NCI-H774 (cell line): Measurements from ENCODE around the gene CDC25A.
"Not testable (repeated sequence)": the region's sequence is repeated elsewhere in the genome, so short reads cannot be mapped to it uniquely, and the experiment has no call there.

ENCODE experiments used
- DNase-seq: peaks from one replicate; lab custom pipeline; 2025; lab: John Stamatoyannopoulos, UW

Gene CDC25A

DNA sequence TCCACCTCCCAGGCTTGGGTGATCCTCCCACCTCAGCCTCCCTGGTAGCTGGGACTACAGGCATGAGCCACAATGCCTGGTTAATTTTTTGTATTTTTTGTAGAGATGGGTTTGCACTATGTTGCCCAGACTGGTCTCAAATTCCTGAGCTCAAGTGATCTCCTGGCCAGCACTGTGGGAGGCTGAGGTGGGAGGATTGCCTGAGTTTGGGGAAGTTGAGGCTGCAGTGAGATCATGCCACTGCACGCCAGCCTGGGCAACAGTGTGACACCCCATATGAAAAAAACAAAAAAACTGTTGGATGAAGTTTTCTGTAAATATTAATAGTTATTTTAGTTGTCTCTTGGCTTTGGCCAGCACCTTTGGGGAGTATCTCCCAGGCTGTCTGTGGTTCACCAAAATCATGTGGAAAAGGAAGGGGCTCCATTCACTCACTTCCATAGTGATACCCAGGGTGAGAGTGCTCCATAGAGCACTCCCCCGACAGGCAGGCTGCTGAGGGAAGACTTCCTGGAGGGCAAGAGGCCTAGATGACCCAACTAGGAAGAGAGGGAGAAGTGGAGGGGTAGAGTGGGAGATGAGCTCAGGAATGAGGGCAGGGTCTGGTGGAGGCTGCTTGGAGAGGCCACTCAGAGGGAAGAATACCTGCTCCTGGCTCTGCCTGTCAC is 47.1 kb downstream of the CDC25A start:
- DNase-seq: no peak

DNA sequence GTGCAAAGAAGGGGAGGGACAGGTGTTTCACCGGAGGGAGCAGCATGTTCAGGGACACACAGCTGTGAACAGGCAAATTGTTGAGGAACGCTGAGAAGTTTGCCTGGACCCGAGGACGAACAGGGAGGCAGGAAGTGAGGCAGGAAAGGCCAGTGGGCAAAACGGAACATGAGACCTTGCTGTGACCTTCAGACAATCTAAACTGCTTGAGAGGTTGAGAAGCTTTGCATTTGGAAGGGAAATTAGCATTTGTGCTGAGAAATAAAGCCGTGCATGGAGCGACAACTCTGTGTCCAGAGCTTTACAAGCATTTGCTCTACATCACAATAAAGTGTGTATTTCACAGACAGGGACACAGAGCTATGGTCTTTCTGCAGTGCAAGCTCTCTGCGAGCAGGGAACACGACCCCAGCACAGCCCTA is 47.9 kb downstream of the CDC25A start:
- DNase-seq: no peak

DNA sequence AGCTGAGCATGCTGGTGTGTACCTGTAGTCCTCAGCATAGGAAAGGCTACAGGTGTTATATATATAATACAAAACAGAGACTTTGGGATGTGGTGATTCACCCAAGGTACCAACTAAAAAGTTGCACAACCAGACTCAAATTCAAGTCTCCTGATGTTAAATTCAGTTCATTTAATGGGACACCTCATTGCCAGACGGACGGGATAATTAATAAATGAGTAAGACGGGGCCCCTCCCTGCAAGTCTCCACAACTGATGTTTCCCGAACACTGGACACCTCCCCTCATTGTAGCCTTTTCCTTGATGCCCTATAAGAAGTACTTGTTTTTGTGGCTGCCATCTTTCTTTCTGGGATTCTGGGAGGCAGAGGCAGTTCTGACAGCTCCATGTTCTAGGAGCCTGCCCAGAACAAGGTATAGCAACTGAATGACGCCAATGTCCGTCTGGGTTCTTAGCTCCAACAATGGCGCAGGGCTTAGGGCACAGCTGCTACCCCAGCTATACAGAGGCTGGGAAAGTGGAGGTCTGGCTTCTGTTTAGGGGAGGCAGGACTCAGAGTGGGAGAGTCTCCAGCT is 50.7 kb downstream of the CDC25A start:
- DNase-seq: no peak

DNA sequence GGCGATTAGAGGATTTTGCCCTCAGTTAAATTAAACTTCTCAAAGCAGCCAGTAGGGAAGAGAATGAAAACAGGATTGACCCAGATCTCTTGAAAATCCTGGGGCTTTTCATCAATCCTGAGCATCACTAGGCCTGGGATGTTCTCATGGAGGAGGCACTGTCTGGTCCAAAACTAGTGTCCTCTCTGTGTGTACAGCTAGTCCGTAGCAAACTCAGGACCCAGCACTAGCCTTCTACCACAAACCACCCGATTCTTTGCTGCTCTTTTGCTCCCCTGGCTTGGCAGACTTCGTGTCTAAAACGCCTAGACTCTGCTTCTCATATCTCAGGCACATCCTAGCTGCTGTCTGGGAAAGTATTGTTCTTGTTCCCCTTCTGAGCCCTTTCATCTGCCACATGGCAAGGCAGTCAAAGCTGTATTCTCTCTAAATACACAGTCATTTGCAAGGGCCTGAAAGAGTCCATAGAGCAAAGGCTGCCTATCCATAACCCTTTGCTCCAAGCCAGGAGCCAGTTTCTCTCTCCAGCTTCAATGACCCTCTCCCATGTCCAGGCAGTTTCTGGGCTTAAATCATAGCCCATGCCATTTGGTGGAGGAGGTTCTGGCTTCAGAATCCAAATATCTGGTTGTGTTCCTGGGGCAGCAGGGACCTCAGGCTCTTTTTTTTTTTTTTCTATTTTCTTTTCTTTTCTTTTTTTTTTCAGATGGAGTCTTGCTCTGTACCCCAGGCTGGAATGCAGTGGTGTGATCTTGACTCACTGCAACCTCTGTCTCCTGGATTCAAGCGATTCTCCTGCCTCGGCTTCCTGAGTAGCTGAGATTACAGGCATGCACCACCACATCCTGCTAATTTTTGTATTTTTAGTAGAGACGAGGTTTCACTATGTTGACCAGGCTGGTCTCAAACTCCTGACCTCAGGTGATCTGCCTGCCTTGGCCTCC is 52.4 kb downstream of the CDC25A start:
- no peak for DNase-seq

DNA sequence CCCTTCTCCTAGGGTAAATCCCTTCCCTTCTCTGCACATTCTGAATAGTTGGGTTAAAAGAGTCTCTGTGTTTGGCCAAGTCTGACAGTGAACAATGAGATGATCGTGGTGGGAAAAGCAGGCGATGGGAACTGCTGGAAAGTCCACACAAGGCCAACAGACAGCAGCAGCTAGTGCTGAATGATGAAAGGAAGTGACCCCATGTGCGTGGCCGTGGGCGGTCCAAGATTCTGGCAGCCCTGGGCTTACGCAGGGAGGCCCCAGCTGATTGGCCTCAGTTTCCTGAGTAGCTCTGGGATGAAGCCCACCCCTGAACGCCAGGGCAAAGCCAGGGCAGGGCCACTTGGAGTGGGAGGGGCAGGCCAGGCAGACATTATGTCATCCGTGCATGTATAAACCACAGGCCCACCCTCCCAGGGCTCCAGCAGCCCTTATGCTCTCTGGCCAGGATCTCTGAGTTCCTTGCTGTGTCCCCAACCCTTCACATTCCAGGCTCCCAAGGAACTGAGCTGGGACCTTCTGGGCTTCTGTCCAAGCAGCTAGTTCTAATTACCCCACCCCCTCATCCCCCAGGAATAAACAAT is 57.8 kb downstream of the CDC25A start:
- no peak for DNase-seq

DNA sequence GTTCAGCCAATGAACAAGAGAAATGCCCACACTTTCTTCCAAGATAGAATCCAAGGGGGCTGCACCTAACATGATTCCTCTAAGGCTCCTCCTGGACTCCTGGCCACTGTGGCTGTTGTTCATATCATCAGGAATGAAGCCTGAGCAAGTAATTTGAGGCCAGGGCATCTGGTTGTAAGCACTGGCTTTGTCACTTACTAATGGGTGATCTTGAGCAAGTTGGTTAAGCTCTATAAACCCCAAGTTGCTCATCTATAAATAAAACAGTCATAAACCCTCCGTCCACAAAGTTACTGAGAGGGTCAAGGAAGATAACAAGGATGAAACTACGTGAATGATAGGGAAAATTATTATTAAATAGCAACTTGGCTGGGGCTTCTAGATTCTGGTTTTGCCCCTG is 58.3 kb downstream of the CDC25A start:
- DNase-seq: no peak

DNA sequence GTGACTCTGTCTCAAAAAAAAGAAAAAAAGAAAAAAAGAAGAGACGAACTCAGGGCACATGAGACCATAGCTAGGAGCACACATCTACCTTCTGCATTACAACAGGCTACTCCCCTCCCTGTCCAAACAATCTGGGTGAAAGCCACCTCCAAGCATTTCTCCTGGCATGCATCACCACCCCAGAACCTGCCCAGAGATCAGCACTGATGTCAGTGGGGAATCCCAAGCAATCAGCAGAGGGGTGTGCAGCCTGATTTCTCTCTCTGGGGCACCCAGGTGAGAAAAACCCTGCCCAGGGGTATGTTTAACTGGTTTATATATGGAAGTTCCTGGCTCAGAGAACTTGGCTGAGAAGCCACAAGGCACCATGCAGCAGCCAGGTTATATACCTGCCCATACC is 59.4 kb downstream of the CDC25A start:
- DNase-seq: no peak

DNA sequence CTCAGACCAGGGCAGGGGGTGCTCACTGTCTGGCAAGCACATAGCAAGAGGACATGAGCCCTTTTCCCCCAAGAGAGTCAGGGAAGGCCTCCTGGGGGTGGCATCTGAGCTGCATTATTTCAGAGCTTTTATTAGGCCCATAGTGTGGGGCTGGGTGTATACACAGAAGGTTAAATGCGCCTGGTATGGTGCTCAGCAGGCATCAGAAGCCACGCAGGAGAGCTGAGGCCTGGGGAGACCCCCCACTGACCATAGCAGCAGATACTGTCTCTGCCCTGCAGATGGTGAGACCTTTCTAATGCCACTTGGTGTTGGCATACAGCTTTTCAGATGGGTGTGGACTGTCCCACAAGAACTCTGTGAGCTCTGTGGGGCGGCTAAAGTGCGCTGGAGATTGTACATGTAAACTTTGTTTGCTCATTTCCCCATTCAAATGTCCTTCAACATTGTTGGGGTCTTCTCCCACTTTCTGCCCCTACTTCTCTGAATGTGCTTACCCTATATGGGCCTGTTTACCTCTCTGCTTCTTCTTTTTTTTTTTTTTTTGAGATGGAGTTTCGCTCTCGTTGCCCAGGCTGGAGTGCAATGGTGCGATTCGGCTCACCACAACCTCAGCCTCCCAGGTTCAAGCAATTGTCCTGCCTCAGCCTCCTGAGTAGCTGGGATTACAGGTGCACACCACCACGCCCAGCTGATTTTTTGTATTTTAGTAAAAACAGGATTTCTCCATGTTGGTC is 62.2 kb downstream of the CDC25A start:
- no peak for DNase-seq

DNA sequence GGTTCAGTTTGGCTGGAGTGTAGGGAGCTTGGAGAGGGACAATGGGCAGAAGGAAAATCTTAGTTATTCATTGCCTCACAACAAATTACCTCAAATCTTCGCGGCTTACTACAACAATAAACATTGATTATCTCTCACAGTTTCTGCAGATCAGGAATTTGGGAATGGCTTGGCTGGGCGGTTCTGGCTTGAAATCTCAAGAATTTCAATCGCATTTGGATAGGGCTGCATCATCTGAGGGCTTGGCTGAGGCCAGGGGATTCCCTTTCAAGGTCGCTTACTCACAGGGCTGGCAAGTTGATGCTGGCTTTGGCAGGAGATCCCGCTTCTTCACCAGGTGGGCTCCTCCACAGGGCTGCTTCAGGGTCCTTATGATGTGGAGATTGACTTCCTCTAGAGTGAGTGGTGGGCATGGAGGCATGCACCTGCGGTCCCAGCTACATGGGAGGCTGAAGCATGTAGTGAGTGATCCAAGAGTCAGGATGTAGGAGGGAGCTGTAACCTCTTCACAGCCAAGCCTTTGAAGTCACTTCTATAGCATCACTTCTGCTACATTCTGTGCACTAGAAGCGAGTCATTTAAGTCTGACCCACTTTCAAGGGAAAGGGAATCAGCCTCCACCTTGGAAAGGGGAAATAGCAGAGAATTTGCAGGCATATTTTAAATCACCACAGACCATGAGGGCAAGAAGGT is 63.1 kb downstream of the CDC25A start:
- DNase-seq: no peak

DNA sequence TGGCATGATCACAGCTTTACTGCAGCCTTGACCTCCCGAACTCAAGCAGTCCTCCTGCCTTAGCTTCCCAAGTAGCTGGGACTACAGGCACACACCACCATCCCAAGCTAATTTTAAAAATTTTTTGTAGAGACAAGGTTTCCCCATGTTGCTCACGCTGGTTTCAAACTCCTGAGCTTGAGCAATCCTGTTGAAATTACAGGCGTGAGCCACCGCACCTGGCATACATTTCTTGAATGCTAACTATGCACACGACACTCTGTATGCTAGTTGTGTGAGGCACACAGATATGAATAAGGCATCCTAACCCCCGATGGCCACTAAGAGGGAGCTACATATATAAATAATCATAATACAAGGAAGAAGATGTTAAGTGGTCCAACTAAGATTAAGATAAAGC is 64.9 kb downstream of the CDC25A start:
- DNase-seq: no peak

DNA sequence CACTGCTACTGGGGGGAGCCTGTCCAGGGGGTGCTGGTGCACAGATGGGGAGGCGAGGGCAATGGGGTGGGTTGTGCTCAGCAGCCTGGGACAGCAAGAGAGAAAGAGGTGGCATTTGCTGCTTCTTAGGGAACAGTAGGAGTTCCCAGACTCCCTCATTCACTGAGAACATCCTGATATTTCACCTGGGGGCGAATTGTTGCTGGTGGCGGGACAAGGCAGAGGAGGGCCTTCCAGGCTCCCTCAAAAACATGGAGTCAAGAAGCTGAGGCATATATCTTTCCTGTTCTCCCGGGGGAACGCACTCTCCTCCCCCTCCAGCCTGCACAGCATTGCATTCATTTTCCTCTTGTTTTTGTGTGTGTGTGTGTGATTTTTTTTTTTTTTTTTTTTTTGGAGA is 65.7 kb downstream of the CDC25A start:
- DNase-seq: no peak

DNA sequence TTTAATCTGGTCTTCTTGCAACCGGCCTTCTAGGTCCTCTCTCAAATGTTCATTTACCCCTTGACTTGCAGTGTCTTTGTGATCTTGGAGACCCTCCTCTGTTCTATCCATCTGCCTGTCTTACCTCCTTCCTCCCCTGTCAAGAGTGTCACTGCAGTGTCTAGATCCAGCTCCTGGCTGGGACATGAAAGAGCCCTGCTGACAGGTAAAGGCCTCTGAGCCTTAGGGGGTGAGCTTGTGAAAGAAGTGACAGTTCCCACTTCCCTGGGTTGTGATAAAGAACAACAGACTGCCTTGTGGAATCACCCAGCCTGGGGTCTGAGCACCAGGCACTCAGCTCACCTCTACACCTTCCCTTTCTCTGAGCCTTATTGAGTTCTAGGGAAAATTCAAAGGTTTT is 68.0 kb downstream of the CDC25A start:
- DNase-seq: no peak

DNA sequence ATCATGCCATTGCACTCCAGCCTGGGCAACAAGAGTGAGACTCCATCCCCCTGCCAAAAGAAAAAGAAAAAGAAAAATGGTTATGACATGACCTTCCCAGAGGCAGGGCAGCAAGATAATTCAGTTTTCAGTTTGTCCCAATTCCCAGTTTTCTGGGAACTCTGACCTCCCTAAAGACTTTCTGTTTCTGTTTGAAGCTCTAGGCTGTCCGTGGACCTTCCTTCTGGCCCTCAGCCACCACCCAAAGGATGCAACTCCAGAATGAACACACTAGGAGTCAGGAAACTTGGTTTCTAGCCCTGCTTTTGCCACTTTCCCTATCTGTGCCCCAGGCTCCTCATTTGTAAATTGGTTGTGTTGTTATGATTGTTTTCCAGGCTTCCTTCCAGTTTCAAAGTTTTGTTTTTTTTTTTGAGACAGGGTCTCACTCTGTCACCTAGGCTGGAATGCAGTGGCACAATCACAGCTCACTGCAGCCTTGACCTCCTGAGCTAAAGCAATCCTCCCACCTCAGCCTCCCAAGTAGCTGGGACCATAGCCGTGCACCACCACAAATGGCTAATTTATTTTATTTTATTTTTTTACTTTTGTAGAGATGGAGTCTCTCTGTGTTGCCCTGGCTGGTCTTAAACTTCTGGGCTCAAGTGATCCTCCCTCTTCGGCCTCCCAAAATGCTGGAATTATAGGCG is 68.6 kb downstream of the CDC25A start:
- no peak for DNase-seq

DNA sequence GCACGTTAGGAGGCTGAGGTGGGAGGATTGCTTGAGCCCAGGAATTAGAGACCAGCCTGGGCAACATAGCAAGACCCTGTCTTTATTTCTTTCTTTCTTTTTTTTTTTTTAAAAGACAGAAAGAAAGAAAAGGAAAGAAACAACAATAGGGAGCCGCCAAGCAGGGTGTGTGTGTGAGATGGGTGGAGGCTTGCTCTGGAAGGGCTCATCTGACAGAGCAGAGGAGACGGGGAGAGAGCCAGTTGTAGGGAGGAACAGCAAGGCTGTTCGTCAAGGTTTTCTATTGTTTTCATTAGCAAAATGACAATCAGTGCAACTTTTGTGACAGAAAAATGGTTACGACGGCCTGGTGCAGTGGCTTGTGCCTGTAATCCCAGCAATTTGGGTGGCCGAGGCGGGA is 69.3 kb downstream of the CDC25A start:
- no peak for DNase-seq

DNA sequence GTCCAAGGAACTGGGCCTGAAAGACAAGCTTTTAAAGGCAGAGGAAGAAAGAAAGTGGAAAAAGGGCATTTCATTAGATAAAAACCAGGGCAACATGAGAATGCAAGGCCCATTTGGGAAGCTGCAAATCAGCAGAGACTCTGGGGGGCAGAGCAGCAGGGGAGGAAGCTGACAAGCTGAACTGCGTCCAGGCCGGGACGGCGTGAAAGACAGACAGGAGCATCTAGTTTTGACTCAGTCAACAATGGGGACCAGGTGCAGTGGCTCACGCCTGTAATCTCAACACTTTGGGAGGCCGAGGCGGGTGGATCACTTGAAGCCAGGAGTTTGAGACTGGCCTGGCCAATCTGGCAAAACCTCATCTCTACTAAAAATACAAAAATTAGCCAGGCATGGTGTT is 69.9 kb downstream of the CDC25A start:
- DNase-seq: no peak

DNA sequence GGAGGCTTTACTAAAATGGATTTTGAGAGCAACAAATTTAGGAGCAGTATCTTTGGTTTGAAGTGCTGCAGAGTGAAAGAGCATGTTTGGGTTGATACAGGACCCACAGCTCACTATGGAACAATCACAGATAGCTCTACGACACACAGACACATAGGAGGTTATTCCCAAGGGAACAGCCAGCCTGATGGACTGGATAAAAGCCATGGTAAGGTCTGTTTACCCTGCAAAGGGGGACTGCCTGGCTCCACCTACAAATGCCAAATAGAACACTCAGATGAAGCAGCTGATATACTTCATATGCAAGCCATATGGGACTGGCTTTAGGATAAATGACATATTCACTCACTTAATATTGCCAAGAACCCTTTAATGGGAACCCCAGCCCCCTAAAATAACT is 75.4 kb downstream of the CDC25A start:
- no peak for DNase-seq

DNA sequence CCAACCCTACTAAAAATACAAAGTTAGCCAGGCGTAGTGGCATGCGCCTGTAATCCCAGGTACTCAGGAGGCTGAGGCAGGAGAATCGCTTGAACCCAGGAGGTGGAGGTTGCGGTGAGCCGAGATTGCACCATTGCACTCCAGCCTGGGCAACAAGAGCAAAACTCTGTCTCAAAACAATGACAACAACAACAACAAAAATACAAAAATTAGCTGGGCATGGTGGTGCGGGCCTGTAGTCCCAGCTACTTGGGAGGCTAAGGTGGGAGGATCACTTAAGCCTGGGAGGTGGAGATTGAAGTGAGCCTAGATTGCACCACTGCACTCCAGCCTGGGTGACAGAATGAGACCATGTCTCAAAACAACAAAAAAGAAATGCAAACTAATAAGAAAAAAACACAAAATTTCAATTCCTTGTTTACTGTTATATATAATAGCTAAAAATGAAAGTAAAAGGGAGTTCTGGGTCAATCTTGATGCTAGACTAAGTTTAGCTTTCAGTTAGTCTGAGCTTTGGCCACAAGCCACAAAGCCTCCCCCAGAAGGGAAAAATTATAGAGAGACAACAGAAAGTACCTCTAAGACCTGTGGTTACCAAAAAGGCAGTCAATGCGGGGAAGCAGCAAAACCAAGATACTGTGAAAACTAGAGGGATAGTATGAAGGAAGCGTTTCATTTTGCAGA is 76.0 kb downstream of the CDC25A start:
- DNase-seq: not testable (repeated sequence)

DNA sequence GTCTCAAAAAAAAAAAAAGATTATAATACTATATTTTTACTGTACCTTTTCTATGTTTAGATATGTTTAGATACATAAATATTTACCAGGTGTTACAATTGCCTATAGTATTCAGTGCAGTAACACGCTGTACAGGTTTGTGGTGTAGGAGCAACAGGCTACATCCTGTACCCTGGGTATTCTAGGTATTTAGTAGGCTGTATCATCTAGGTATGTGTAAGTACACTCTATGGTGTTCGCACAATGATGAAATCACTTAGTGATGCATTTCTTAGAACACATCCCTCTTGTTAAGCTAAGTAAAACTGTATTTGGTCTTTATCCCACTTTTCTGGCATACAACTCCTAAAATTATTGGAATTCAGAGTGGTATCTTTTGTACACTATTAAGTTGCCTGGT is 77.8 kb downstream of the CDC25A start:
- no peak for DNase-seq

DNA sequence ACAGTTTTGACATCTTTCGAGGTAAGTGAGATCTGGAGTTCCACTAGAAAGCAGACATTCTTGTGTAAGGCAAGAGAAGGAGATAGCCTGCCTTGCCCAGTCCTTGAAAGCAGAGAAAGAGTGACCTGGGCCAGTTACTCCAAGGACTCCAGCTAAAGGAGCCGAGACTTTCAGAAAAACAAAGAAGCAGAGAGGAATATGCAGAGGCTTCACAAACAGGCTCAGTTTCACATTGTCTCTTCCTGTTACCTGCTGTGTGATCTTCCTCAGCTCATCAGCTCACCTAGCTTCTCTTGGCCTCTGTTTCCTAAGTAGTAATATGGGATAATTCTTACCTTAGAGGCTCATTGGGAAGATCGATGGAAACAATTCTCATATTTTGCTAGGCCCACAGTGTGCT is 81.0 kb downstream of the CDC25A start:
- DNase-seq: no peak
